Measurements from ENCODE around the gene TUBGCP4.
"Not testable (repeated sequence)": the region's sequence is repeated elsewhere in the genome, so short reads cannot be mapped to it uniquely, and the experiment has no call there.

TUBGCP4 gene

DNA sequence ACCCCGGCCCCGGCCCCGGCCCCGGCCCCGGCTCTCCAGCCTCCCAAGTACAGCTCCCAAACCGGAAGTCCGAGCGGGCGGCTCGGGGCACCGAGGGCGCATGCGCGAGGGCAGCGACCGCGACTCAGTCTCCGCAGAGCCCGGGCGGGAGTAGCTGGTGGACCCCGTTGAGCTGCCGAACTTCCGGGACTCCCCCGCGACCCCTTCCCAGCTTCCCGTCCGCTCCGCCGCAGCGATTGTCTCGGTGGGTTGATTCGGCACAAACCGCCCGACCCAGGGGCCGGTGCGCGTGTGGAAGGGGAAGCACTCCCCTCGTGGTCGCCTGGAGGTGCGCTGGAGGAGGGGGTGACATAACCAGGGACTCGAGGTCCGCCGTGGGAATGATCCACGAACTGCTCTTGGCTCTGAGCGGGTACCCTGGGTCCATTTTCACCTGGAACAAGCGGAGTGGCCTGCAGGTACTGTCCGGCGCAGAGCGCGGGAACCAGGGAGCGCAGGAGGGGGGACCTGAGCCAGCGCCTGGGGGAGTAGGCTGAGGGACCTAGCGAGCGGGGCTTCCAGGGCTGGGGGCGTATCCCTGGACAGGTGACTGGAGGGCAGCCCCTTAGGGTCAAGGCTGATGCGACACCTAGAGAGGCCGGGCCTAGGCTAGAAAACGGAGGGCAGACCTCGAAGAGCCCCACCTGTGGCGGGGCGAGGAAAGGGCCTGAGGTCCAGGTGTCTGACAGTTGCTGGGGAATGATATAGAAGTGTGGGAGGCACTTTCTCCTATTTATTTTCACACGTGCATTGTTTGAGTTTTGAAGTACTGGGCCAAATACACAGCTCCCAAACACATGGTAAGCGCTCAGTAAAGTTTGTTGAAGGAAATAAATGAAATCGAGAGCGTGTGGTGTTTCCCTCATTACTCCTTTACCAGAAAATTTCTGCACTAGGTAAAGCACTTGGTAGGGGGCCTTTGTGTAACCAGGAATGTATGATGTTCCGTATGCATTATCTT is at the start of gene TUBGCP4, which contains the start of gene ZSCAN29:
TSS of gene TUBGCP4 (plus strand) at position 127 of the 1,000 bp plus-strand sequence. CDS start at position 381, 254 bp downstream.
TSS of gene ZSCAN29 (minus strand) at position 69 of the 1,000 bp plus-strand sequence. CDS start 1,130 bp downstream, outside the sequence.
- DNase-seq (ENCODE audit: low read depth) = peak; percentile 49

DNA sequence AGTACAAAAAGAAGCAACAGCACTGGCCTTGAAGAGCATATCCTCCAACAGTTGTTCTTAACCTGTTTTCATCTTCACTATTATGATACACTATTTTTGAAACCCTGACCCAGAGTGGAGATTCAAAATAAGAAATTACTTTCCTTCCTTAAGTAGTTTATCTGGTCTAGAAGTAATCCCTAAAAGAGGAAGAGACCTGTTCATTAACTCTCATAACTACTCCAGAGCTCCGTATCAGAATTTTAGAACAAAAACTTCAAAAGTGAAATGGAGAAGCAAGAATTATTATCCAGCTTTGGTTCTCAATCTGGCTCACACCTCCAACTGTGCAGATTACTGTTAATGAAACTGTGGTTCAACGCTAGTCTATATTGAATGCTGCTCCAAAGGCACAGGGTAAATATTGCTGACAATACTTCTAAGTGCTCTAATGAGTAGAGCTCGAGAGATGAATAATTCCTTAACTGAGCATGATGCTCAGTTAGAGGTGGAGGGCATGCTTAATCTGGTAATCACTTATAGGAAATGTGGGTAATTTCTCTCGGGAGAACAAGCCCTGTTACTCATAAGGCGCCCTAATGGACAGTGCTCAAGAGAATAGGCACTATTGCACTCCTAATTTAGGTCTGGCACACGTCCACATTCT is 45.7 kb upstream of the TUBGCP4 start:
- no peak for DNase-seq (ENCODE audit: low read depth)

- peak; percentile 4 for DNase-seq (ENCODE audit: low read depth)
Observed at GRCh38 chr15:43329217-43329959, 41.5 kb upstream of the TUBGCP4 start.

GRCh38 chr15:43329960-43330779 is 40.7 kb upstream of the TUBGCP4 start, which contains the start of gene LCMT2:
Gene LCMT2 (minus strand): TSS chr15:43330573. CDS start chr15:43330489, 84 bp downstream.
- DNase-seq (ENCODE audit: low read depth) = peak; percentile 92

GRCh38 chr15:43330780-43331087 is 40.2 kb upstream of the TUBGCP4 start:
- DNase-seq (ENCODE audit: low read depth) = no peak

- DNase-seq (ENCODE audit: low read depth) = no peak
Observed at GRCh38 chr15:43346305-43346704, 24.6 kb upstream of the TUBGCP4 start.

DNA sequence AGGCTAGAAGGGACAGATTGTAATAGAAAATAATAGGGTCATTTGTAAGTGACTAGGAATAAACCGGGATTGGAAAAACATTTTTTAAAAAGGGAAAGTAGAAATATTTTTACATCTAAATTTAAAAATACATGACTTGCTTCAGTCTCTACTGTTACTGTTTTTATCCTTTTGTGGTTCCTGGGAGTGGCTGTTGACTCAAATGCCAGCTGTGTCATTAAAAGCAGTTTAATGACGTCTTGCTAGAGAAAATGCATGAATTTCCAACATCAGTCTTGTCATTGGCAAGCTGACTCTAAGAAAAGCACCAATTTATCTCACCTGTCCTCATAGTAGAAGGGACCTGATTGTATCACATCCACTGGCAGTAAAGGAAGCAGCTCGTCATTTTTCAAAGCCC is 23.8 kb upstream of the TUBGCP4 start:
- DNase-seq (ENCODE audit: low read depth) = no peak

GRCh38 chr15:43352693-43353382 is 18.1 kb upstream of the TUBGCP4 start:
- no peak for DNase-seq (ENCODE audit: low read depth)

DNA sequence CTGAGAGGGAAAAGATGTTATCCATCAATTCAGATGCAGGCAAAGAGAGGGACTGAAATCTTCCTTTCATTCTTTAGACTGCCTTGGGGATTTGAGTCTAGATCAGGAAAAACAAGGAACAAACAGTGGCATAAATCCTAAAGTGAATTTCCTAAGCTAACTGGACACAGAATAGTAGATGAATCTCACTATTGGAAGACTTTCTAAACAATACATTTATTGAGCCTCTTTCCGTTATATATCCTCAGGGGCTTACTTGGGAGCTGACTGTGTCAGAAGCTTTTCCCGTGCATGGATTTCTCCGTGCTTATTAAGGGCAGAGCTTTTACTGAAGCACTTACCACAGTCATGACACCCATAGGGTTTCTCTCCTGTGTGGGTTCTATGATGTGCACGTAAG is 10.1 kb upstream of the TUBGCP4 start:
- no peak for DNase-seq (ENCODE audit: low read depth)

- DNase-seq (ENCODE audit: low read depth) = peak; percentile 19
Observed at GRCh38 chr15:43361313-43361903, 9.5 kb upstream of the TUBGCP4 start.

DNA sequence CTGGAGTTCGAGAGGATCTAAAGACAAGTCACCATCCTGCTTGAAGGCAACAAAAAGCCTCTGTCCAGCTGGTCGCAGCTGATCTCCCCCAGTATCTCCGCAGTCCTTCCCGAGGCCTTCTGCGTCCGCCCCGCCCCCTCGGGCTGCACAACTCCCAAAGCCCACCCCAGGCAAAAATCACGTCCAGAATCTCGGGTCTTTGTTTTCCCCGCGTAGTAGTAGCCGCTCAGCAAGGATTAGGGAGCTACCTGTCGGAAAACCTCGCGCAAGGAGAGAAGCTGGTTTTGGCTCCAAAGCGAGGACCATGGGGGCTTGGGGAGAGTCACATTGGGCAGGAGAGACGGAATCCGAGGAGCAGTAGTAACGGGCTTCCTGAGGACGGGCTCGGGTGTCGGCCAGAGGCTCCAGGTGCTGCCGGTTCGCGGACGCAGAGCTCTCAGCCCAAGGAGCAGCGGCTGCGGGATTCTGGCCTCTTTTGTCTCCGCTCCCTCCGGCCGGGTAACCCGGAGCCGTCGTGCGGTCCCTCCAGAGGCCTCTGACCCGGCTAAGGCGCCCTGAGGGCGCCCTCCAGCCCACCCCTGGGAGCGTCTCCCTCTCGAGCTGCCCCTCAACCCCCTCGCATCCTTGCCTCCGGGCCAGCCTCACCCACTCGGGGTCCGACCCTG is 459 bp upstream of the TUBGCP4 start:
- DNase-seq (ENCODE audit: low read depth) = peak; percentile 33

GRCh38 chr15:43376017-43376705 is 5.3 kb downstream of the TUBGCP4 start:
- DNase-seq (ENCODE audit: low read depth) = peak; percentile 31

DNA sequence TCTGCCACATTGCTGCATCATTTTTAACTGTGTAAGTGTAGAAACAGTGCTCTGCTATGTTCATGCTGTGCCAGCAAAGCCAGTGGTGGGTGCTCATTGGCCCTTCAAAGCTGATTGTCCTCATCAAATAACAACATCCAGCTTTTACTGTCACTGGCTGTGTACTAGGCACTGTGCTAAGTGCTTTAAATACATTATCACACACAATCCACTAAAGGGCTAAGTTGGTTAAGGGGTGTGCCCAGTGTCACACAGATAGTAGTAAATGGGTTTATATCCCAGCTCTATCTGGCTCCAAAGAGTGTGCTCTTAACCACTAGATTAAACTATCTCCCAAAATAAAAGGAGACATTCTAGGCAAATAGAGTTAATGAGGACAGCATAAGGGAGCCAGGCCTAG is 7.7 kb downstream of the TUBGCP4 start:
- DNase-seq (ENCODE audit: low read depth) = no peak

- no peak for DNase-seq (ENCODE audit: low read depth)
Observed at GRCh38 chr15:43382310-43382709, 11.4 kb downstream of the TUBGCP4 start.

DNA sequence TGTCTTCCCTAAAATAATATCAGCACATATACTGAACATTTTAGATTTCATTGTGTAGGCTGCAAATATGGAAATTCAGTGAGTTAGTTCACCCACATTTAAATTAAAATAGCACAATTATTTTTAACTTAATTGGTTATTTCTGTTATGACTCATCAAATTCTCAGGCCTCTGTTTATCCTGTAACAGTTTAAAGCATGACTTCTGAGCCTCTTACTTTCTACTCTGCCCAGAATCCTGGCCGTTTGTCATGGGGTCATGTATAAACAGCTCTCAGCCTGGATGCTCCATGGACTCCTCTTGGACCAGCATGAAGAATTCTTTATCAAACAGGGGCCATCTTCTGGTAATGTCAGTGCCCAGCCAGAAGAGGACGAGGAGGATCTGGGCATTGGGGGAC is 12.2 kb downstream of the TUBGCP4 start:
- DNase-seq (ENCODE audit: low read depth) = peak; percentile 15

GRCh38 chr15:43390723-43391122 is 19.8 kb downstream of the TUBGCP4 start:
- DNase-seq (ENCODE audit: low read depth) = peak; percentile 54

DNA sequence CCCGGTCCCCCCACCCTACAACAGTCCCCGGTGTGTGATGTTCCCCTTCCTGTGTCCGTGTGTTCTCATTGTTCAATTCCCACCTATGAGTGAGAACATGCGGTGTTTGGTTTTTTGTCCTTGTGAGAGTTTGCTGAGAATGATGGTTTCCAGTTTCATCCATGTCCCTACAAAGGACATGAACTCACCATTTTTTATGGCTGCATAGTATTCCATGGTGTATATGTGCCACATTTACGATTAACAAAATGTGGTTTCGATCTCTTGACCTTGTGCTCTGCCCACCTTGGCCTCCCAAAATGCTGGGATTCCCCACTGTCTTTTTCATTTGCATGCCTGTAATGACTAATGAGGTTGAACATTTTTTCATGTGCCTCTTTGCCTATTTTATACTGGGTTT is 22.7 kb downstream of the TUBGCP4 start:
- DNase-seq (ENCODE audit: low read depth) = not testable (repeated sequence)

DNA sequence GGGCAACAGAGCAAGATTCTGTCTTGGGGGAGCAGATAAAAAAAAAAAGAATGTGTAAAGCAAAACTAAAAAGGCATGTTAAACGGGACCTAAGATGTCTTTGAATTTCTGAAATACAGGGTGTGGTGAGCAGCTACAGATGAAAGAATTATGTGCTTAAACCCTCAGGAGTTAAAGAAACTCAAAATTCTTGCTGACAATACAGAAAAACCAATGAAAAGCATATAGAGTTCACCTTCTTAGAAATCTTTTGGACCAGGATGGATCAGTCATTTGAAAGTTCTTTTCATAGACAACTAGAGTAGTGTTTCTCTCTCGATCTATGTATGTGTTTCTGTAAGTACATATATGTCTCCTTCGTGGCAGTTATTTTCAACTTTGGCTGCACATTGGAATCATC is 31.4 kb downstream of the TUBGCP4 start:
- no peak for DNase-seq (ENCODE audit: low read depth)

GRCh38 chr15:43403616-43404015 is 32.7 kb downstream of the TUBGCP4 start:
- no peak for DNase-seq (ENCODE audit: low read depth)
